K562 (cell line): ENCODE results near the gene PLD3. TPM values are rescaled to one million over a fixed set of nuclear protein-coding genes. Genes with fewer than 3 reads are reported as not detected.

ENCODE experiments used
- CEBPB ChIP-seq: fragments of 450-650 bp; IDR thresholded peaks from 2 replicates; pipeline ENCODE4 v1.6.1; 2016; ENCODE audit warnings: missing genetic modification characterization, missing compliant biosample characterization
- CTBP1 ChIP-seq: fragments of 450-650 bp; IDR thresholded peaks from 2 replicates; pipeline ENCODE4 v1.6.1; 2016; ENCODE audit warnings: borderline replicate concordance
- E2F6 ChIP-seq, 2 experiments: IDR thresholded peaks; 2 replicates each; pipeline ENCODE4 v1.6.1; 2011; ENCODE audit warnings: borderline replicate concordance in 1 of 2, control low read depth in 1 of 2, low read depth in 1 of 2, low read length in 1 of 2, mild to moderate bottlenecking in 1 of 2, mixed read lengths in 1 of 2, moderate library complexity in 1 of 2; ENCODE audit not compliant: insufficient read depth in 1 of 2, insufficient read length in 1 of 2, poor library complexity in 1 of 2, severe bottlenecking in 1 of 2; ENCODE audit errors: extremely low read depth in 1 of 2
- ELF1 ChIP-seq: fragments of 200-800 bp; sonication (Bioruptor generic); IDR thresholded peaks from 2 replicates; pipeline ENCODE4 v1.6.1; 2016; ENCODE audit warnings: missing genetic modification characterization, missing compliant biosample characterization
- GATAD2A ChIP-seq: fragments of 450-650 bp; IDR thresholded peaks from 2 replicates; pipeline ENCODE4 v1.6.1; 2017
- MED1 ChIP-seq: sonication (generic); formaldehyde crosslinking; IDR thresholded peaks from 2 replicates; pipeline ENCODE4 v1.8.1; 2023; ENCODE audit warnings: missing genetic modification reagents, borderline replicate concordance
- PHF8 ChIP-seq: fragments of 200-600 bp; sonication (generic); IDR thresholded peaks from 2 replicates; pipeline ENCODE4 v1.6.1; 2012; ENCODE audit warnings: mixed run types, mild to moderate bottlenecking, inconsistent platforms, low read length, moderate library complexity, borderline replicate concordance
- SIX5 ChIP-seq, 2 experiments: IDR thresholded peaks; 2 replicates each; pipeline ENCODE4 v1.6.1; 2011; ENCODE audit warnings: low read length in 2 of 2, borderline replicate concordance in 1 of 2, low read depth in 1 of 2, mild to moderate bottlenecking in 1 of 2, moderate library complexity in 1 of 2; ENCODE audit not compliant: insufficient read depth in 1 of 2
- SMAD2 ChIP-seq: fragments of 150-350 bp; IDR thresholded peaks from 2 replicates; pipeline ENCODE4 v1.6.1; 2014; ENCODE audit warnings: low read depth, mild to moderate bottlenecking, low read length
- SOX6 ChIP-seq: fragments of 450-650 bp; IDR thresholded peaks from 2 replicates; pipeline ENCODE4 v1.6.1; 2014; ENCODE audit warnings: mild to moderate bottlenecking
- SP1 ChIP-seq: sonication (generic); formaldehyde crosslinking; IDR thresholded peaks from 2 replicates; pipeline ENCODE4 v1.8.1; 2022; ENCODE audit warnings: mild to moderate bottlenecking, missing genetic modification reagents
- U2AF1 ChIP-seq: fragments of 200-400 bp; formaldehyde crosslinking; optimal IDR thresholded peaks from 2 replicates; pipeline ENCODE3; 2017; ENCODE audit warnings: mild to moderate bottlenecking, low read depth, low read length, moderate library complexity
- ZBTB7A ChIP-seq: IDR thresholded peaks from 2 replicates; pipeline ENCODE4 v1.6.1; 2011; ENCODE audit warnings: low read depth, mild to moderate bottlenecking, low read length, moderate library complexity, borderline replicate concordance; ENCODE audit not compliant: control insufficient read depth
- ZC3H4 ChIP-seq: sonication (generic); formaldehyde crosslinking; IDR thresholded peaks from 2 replicates; pipeline ENCODE4 v1.9.0; 2021; ENCODE audit warnings: missing genetic modification reagents, borderline replicate concordance
- ZNF41 ChIP-seq: fragments of 250-450 bp; sonication (Bioruptor Pico); conservative IDR thresholded peaks from 2 replicates; pipeline ENCODE4 v1.4.0; 2020; ENCODE audit warnings: mild to moderate bottlenecking
- polyA plus RNA-seq, 8 experiments: library from polyadenylated mRNA; depleted of rRNA in 4 of 8; stranded (reverse) in 5 of 8; unstranded in 3 of 8; fragments of >200 nt; fragmentation: Nextera tagmentation in 2 of 8; fragmentation: Illumina TruSeq in 1 of 8; extraction: Ambion mirVana in 2 of 8; extraction: Trizol in 1 of 8; gene quantifications; 2 replicates each; pipeline versions ENCODE4 v1.2.1 to v1.2.3, GENCODE V29; 2011 to 2014; ENCODE audit warnings: inconsistent platforms in 1 of 8, missing spikeins in 1 of 8
- total RNA-seq, 7 experiments: library from RNA; depleted of rRNA in 6 of 7; stranded (reverse); fragments of >200 nt in 6 of 7; fragmentation: Illumina TruSeq in 2 of 7; extraction: Trizol in 2 of 7; gene quantifications; 2 replicates each; pipeline versions ENCODE4 v1.2.1 to v1.2.3, GENCODE V29; 2011 to 2021; ENCODE audit warnings: low replicate concordance in 1 of 7
- TF ChIP-seq, protein P1 (sequence below), 2 experiments: fragments of 450-650 bp; conservative IDR thresholded peaks; 2 replicates each; pipeline ENCODE4 v1.6.1; 2017; ENCODE audit warnings: mild to moderate bottlenecking in 2 of 2, moderate library complexity in 2 of 2

PLD3 gene
- total and polyA plus RNA-seq, 9 of the 15 experiments (the other 6 are each of a cell fraction or from before 2014, with no cell fraction given), result 2.3 to 128 (median 72.7) TPM

DNA sequence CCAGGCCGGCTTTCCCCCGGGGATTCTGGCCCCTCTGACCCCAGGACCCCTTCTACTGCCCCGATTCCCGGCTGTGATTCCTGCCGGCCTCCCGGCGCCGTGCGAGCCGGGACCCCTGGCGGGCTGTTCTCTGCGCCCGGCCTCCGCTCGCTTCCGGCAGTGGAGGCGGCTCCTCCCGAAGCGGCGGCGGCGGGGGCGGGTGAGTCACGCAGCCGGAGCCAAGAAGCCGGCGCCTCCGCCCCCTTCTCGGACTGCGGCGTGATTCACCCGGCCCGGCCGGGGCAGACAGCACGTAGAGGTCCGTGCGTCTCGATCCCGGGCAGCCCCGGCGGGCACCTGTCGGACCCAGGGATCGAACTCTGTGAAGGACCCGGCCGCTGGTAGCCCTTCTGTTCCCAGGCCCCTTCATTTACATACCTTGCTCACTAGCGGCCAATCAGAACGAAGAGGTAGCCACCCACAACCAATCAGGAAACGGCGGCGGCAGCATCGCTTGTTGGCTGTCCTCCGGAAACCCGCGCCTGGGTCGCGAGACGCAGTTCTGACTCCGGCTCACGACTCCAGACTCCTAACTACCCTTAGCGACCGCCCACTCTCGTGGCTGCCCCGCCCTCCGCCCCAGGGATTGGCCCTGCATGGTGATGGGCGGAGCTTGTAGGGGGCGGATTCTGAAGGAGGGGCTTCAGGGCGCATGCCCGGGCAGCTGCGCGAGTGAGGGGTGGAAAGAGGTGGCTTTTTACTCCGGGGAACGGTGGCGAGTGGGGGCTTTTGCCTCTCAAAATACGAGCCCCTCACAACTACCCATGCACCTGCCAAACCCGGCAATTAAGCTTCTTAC is 77.2 kb downstream of the PLD3 start, which contains the start of gene SERTAD1 (continued):
- TF ChIP-seq SP1 (CRISPR knock-in tag) (peak; percentile 97), SMAD2 (no peak), SIX5 (IDR thresholded peaks at IDR 0.05; ENCODE audit: borderline replicate concordance in 1 of 2, insufficient read depth in 1 of 2, low read depth in 1 of 2, low read length in 2 of 2) (no peak), CEBPB (tag) (no peak), SOX6 (peak; percentile 12; the same call in 1 of the 2 replicates), E2F6 (IDR thresholded peaks at IDR 0.05; ENCODE audit: borderline replicate concordance in 1 of 2, extremely low read depth in 1 of 2, insufficient read depth in 1 of 2, insufficient read length in 1 of 2, low read depth in 1 of 2, low read length in 1 of 2, poor library complexity in 1 of 2, severe bottlenecking in 1 of 2) (peak in 1 of 2 experiments; percentile 56), ZBTB7A (peak; percentile 98), MED1 (CRISPR knock-in tag) (no peak), U2AF1 (peak; percentile 31), CTBP1 (peak; percentile 68), PHF8 (peak; percentile 67; the same call in 1 of the 2 replicates), ZNF41 (CRISPR knock-in tag) (no peak), GATAD2A (peak; percentile 79; the same call in 1 of the 2 replicates), ZC3H4 (CRISPR knock-in tag) (no peak), ELF1 (tag) (peak; percentile 55; the same call in 1 of the 2 replicates)
- TF ChIP-seq, protein P1, sequence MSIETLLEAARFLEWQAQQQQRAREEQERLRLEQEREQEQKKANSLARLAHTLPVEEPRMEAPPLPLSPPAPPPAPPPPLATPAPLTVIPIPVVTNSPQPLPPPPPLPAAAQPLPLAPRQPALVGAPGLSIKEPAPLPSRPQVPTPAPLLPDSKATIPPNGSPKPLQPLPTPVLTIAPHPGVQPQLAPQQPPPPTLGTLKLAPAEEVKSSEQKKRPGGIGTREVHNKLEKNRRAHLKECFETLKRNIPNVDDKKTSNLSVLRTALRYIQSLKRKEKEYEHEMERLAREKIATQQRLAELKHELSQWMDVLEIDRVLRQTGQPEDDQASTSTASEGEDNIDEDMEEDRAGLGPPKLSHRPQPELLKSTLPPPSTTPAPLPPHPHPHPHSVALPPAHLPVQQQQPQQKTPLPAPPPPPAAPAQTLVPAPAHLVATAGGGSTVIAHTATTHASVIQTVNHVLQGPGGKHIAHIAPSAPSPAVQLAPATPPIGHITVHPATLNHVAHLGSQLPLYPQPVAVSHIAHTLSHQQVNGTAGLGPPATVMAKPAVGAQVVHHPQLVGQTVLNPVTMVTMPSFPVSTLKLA (conservative IDR thresholded peaks at IDR 0.05), result peak; percentile 79 to 82
